GM12878 (cell line): Measurements from ENCODE around the gene COASY. TPM values are rescaled to one million over a fixed set of nuclear protein-coding genes. Genes with fewer than 3 reads are reported as not detected.

Experiments used
- ATAC-seq: fragments of 200-7000 bp; cut with Tn5 transposase; 3 replicates; pipeline ENCODE4 v1.9.1; 2020; ENCODE audit warnings: mild to moderate bottlenecking, moderate library complexity
- BruUV-seq: library from RNA; stranded (reverse); fragments of 400-500 nt; replicated peaks from 2 replicates; lab custom pipeline; 2021; lab: Mats Ljungman, UMichigan
- CTCF ChIA-PET: fragments of 300-600 bp; sonication (Branson Sonifier 250); formaldehyde crosslinking; extraction: SDS; loops from one replicate; lab custom pipeline; 2021; ENCODE audit warnings: inconsistent platforms; lab: Yijun Ruan, JAX
- POLR2A ChIA-PET: fragments of 350-600 bp; formaldehyde crosslinking; extraction: SDS; loops from one replicate; lab custom pipeline; 2021; ENCODE audit warnings: inconsistent platforms; lab: Charles Lee
- RAD21 ChIA-PET: fragments of 300-600 bp; sonication (Branson Sonifier 250); formaldehyde crosslinking; loops from one replicate; lab custom pipeline; 2023; ENCODE audit warnings: antibody characterized with exemption; ENCODE audit not compliant: unreplicated experiment; lab: Charles Lee
- SMC1A ChIA-PET: fragments of 300-600 bp; sonication (Branson Sonifier 250); formaldehyde crosslinking; loops from one replicate; lab custom pipeline; 2023; ENCODE audit not compliant: unreplicated experiment, uncharacterized antibody; lab: Charles Lee
- DNase-seq: peaks from one replicate; pipeline ENCODE4 v3.0.0-alpha.2; 2011; ENCODE audit warnings: low read depth, low spot score
- FAIRE-seq: peaks from 3 replicates; lab custom pipeline; 2011; peaks lifted over from hg19 to GRCh38; lab: Jason Lieb, UNC
- H2AFZ ChIP-seq: 2 replicates; pipeline ENCODE4 v1.6.0; 2011; ENCODE audit warnings: low read depth, low read length, control low read depth; ENCODE audit not compliant: control insufficient read depth
- H3K27ac ChIP-seq: 2 replicates; pipeline ENCODE4 v1.5.1; 2011; ENCODE audit warnings: control low read depth; ENCODE audit not compliant: control insufficient read depth, insufficient read depth
- H3K27me3 ChIP-seq, 2 experiments: replicated peaks in 1 of 2; 2 replicates each; pipeline versions ENCODE4 v1.6.0 to v1.6.1; 2011; ENCODE audit warnings: low read length in 1 of 2; ENCODE audit not compliant: control insufficient read depth in 2 of 2, insufficient read depth in 2 of 2
- H3K36me3 ChIP-seq, 2 experiments: 2 replicates each; pipeline ENCODE4 v1.5.1; 2011; ENCODE audit warnings: low read length in 1 of 2; ENCODE audit not compliant: control insufficient read depth in 2 of 2, insufficient read depth in 2 of 2
- H3K4me1 ChIP-seq: 2 replicates; pipeline ENCODE4 v1.6.1; 2011; ENCODE audit warnings: mild to moderate bottlenecking, low read length, moderate library complexity, mixed read lengths; ENCODE audit not compliant: control insufficient read depth, insufficient read depth
- H3K4me2 ChIP-seq: 2 replicates; pipeline ENCODE4 v1.6.0; 2011; ENCODE audit warnings: control low read depth; ENCODE audit not compliant: control insufficient read depth, insufficient read depth
- H3K4me3 ChIP-seq: fragments of 200-600 bp; sonication (generic); 2 replicates; pipeline ENCODE4 v1.5.1; 2016
- H3K79me2 ChIP-seq: 2 replicates; pipeline ENCODE4 v1.6.0; 2011; ENCODE audit warnings: low read length; ENCODE audit not compliant: control insufficient read depth, insufficient read depth
- H3K9ac ChIP-seq: 2 replicates; pipeline ENCODE4 v1.8.0; 2011; ENCODE audit warnings: low read length, control low read depth, mixed read lengths; ENCODE audit not compliant: control insufficient read depth, insufficient read depth
- H3K9me3 ChIP-seq: replicated peaks from 3 replicates; pipeline ENCODE4 v1.5.1; 2011; ENCODE audit warnings: mild to moderate bottlenecking, low read length; ENCODE audit not compliant: control insufficient read depth, insufficient read depth
- H4K20me1 ChIP-seq: 2 replicates; pipeline ENCODE4 v1.6.0; 2011; ENCODE audit not compliant: control insufficient read depth, insufficient read depth
- ASH2L ChIP-seq: fragments of 300-600, 200-600 bp; sonication (generic); IDR thresholded peaks from 2 replicates; pipeline ENCODE4 v1.6.1; 2017; ENCODE audit warnings: low read depth, mild to moderate bottlenecking, borderline replicate concordance
- NFXL1 ChIP-seq: fragments of 450-650 bp; IDR thresholded peaks from 2 replicates; pipeline ENCODE4 v1.6.1; 2017; ENCODE audit warnings: antibody characterized with exemption, mild to moderate bottlenecking, borderline replicate concordance
- NR2F1 ChIP-seq: fragments of 450-650 bp; conservative IDR thresholded peaks from 2 replicates; pipeline ENCODE4 v1.6.1; 2017; ENCODE audit warnings: mild to moderate bottlenecking
- POLR2A ChIP-seq: IDR thresholded peaks from 2 replicates; pipeline ENCODE4 v1.6.1; 2011; ENCODE audit warnings: low read depth, mild to moderate bottlenecking, low read length
- WGBS: methylation state at CpG from one replicate; pipeline ENCODE4 v1.1.6; 2016; ENCODE audit warnings: low lambda C conversion rate; ENCODE audit not compliant: insufficient replicate concordance, insufficient coverage; ENCODE audit errors: missing lambda C conversion rate; 5-methylcytosine and 5-hydroxymethylcytosine counted together
- in situ Hi-C: fragments of 300-500 bp; cut with MboI; formaldehyde crosslinking; loops from 9 replicates; pipeline ENCODE4 v1.14.3; 2018; ENCODE audit warnings: mixed read lengths
- intact Hi-C: fragments of 100-400 bp; cut with micrococcal nuclease; formaldehyde crosslinking; loops from one replicate; pipeline ENCODE4 v1.14.2; 2022; ENCODE audit not compliant: unreplicated experiment
- polyA plus RNA-seq, 11 experiments: library from polyadenylated mRNA; depleted of rRNA in 4 of 11; unstranded in 6 of 11; stranded (reverse) in 5 of 11; fragments of >200 nt; fragmentation: Nextera tagmentation in 4 of 11; fragmentation: Illumina TruSeq in 1 of 11; extraction: Ambion mirVana in 4 of 11; extraction: Trizol in 1 of 11; gene quantifications; 1 replicate in 1 of 11; 2 replicates in 10 of 11; pipeline versions ENCODE4 v1.2.1 to v1.2.3, GENCODE V29; 2011 to 2016; ENCODE audit warnings: inconsistent platforms in 2 of 11, missing spikeins in 2 of 11, low read depth in 1 of 11
- total RNA-seq, 4 experiments: library from RNA; depleted of rRNA in 3 of 4; stranded (reverse); fragments of >200 nt in 3 of 4; fragmentation: Illumina TruSeq in 1 of 4; extraction: Trizol in 1 of 4; gene quantifications; 2 replicates each; pipeline versions ENCODE4 v1.2.1 to v1.2.3, GENCODE V29; 2013 to 2021
- TF ChIP-seq, protein P1 (sequence below): fragments of 450-650 bp; IDR thresholded peaks from 2 replicates; pipeline ENCODE4 v1.6.1; 2016; ENCODE audit warnings: mild to moderate bottlenecking
- TF ChIP-seq, protein P2 (sequence below): fragments of 450-650 bp; conservative IDR thresholded peaks from 2 replicates; pipeline ENCODE4 v1.6.1; 2017; ENCODE audit warnings: mild to moderate bottlenecking, moderate library complexity

COASY gene
- total and polyA plus RNA-seq, 10 of the 15 experiments (the other 5 are each of a cell fraction or from before 2014, with no cell fraction given), result 18.6 to 93.9 (median 43.2) TPM

- no peak for TF ChIP-seq NFXL1
- TF ChIP-seq, protein P1, sequence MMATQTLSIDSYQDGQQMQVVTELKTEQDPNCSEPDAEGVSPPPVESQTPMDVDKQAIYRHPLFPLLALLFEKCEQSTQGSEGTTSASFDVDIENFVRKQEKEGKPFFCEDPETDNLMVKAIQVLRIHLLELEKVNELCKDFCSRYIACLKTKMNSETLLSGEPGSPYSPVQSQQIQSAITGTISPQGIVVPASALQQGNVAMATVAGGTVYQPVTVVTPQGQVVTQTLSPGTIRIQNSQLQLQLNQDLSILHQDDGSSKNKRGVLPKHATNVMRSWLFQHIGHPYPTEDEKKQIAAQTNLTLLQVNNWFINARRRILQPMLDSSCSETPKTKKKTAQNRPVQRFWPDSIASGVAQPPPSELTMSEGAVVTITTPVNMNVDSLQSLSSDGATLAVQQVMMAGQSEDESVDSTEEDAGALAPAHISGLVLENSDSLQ, result peak; percentile 43; the same call in 1 of the 2 replicates
- Histone ChIP-seq H3K27me3 (no peaks in the 10 kb centered on the region), H3K9ac (no peak overlapping the region), H3K27ac (no peak overlapping the region), H3K4me2 (no peak overlapping the region), H2AFZ (no peak overlapping the region), H3K4me1 (no peaks in the 10 kb centered on the region), H3K36me3 (peaks cover 4 to 8% of the 10 kb centered on the region in 2 experiments; a peak in 3 of 4 replicates), H3K9me3 (no peaks in the 10 kb centered on the region), H3K4me3 (no peak overlapping the region), H3K79me2 (no peaks in the 10 kb centered on the region), H4K20me1 (no peaks in the 10 kb centered on the region; the same call in 1 of the 2 replicates)
- ChIA-PET CTCF (interaction anchor here (0.8 to 10.4 kb wide), 7 partner anchors 10 to 201 kb away, joined by 3 to 120 read pairs (median 4); no protein-coding TSS in a partner anchor), POLR2A (interaction anchor here (0.6 kb wide), 1 partner anchor 70 kb away, joined by 4 read pairs; no protein-coding TSS in a partner anchor), RAD21 (interaction anchor here (0.6 kb wide), 1 partner anchor 334 kb away, joined by 3 read pairs; no protein-coding TSS in a partner anchor), SMC1A (interaction anchor here (1.8 kb wide), 1 partner anchor 92 kb away, joined by 7 read pairs; no protein-coding TSS in a partner anchor)
- 80% methylated on average over 8 of the region's 8 CpGs for WGBS
- in situ Hi-C loops (loop anchor here (5.0 kb wide), 1 partner anchor 89 kb away; no protein-coding TSS in a partner anchor), intact Hi-C loops (no loop called here)
- no peak for DNase-seq
- no peak for ATAC-seq
- FAIRE-seq, result no peak
- BruUV-seq, result no TSS peak
These were observed 40.9 kb upstream of the COASY start for GRCh38 chr17:42521036-42521435.

DNA sequence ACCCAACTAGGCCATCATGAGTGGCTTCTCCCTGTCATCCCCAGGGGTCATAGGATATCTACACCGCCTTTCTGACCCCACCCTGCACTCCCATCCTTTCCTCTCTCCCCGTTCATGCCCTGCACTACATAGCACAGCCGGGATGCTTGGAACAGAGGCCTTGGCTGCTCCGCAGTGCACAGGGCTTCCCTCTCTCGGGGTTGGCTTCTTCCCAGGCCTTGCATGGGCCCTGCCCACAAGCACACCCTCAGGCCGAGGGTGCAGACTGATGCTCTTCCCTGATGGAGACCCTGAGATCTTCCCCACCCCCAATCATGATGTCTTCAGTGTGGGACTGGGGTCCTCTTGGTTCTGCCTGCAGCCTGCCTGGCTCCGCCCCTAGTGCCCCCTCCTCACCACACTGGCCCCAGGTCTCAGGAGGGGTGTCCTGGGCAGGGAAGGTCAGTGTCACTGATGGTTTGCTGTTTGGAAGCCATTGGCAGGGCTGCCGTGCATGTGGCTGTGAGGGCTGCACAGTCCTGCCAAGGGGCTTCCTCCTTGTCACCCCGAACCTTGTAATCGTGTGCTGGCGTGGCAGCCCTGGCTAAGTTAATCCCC, 40.2 kb upstream of the COASY start:
- no peak overlapping the region for H3K27ac ChIP-seq
- no peaks in the 10 kb centered on the region for H3K79me2 ChIP-seq
- ChIA-PET POLR2A (no interaction called here), SMC1A (interaction anchor here (1.8 kb wide), 1 partner anchor 93 kb away, joined by 7 read pairs; no protein-coding TSS in a partner anchor), RAD21 (no interaction called here), CTCF (interaction anchor here (1.4 to 10.4 kb wide), 3 partner anchors 84 to 118 kb away, joined by 4 to 120 read pairs (median 4); no protein-coding TSS in a partner anchor)
- no peaks in the 10 kb centered on the region; the same call in 1 of the 2 replicates for H4K20me1 ChIP-seq
- H3K36me3 ChIP-seq, result peaks cover 4 to 8% of the 10 kb centered on the region in 2 experiments; a peak in 3 of 4 replicates
- in situ Hi-C loops (loop anchor here (5.0 kb wide), 1 partner anchor 89 kb away; no protein-coding TSS in a partner anchor), intact Hi-C loops (no loop called here)
- no peaks in the 10 kb centered on the region for H3K4me1 ChIP-seq
- WGBS, result 89% methylated on average over 11 of the region's 11 CpGs
- BruUV-seq, result no TSS peak
- H3K9me3 ChIP-seq, result no peaks in the 10 kb centered on the region
- DNase-seq (no peak), ATAC-seq (no peak), FAIRE-seq (no peak)
- TF ChIP-seq, protein P2, sequence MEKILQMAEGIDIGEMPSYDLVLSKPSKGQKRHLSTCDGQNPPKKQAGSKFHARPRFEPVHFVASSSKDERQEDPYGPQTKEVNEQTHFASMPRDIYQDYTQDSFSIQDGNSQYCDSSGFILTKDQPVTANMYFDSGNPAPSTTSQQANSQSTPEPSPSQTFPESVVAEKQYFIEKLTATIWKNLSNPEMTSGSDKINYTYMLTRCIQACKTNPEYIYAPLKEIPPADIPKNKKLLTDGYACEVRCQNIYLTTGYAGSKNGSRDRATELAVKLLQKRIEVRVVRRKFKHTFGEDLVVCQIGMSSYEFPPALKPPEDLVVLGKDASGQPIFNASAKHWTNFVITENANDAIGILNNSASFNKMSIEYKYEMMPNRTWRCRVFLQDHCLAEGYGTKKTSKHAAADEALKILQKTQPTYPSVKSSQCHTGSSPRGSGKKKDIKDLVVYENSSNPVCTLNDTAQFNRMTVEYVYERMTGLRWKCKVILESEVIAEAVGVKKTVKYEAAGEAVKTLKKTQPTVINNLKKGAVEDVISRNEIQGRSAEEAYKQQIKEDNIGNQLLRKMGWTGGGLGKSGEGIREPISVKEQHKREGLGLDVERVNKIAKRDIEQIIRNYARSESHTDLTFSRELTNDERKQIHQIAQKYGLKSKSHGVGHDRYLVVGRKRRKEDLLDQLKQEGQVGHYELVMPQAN, result no peak
- TF ChIP-seq ASH2L (no peak), NR2F1 (no peak), POLR2A (peak; percentile 20; the same call in 1 of the 2 replicates)
- no peak overlapping the region for H2AFZ ChIP-seq
- no peak overlapping the region for H3K9ac ChIP-seq
- H3K4me2 ChIP-seq, result no peak overlapping the region
- no peaks in the 10 kb centered on the region for H3K27me3 ChIP-seq
- H3K4me3 ChIP-seq, result no peak overlapping the region
